Endothelial cell of umbilical vein (primary cell): ENCODE data around the gene IFNGR1. TPM values are rescaled to one million over a fixed set of nuclear protein-coding genes. Genes with fewer than 3 reads are reported as not detected.

ENCODE experiments used
- BruUV-seq: library from RNA; stranded (reverse); fragments of 400-500 nt; replicated peaks from 2 replicates; lab custom pipeline; 2021; lab: Mats Ljungman, UMichigan
- CTCF ChIA-PET: fragments of 300-600, 350-600 bp; sonication (Branson Sonifier 250); formaldehyde crosslinking; loops from one replicate; lab custom pipeline; 2021; ENCODE audit warnings: antibody characterized with exemption, inconsistent platforms; lab: Charles Lee
- POLR2A ChIA-PET: fragments of 300-600, 350-600 bp; sonication (Branson Sonifier 250); formaldehyde crosslinking; loops from one replicate; lab custom pipeline; 2021; ENCODE audit warnings: antibody characterized with exemption, inconsistent platforms; lab: Charles Lee
- DNase-seq: peaks from one replicate; pipeline ENCODE4 v3.0.0-alpha.2; 2011; ENCODE audit warnings: low read depth, low spot score
- FAIRE-seq: peaks from 2 replicates; lab custom pipeline; 2011; peaks lifted over from hg19 to GRCh38; lab: Jason Lieb, UNC
- H2AFZ ChIP-seq: 2 replicates; pipeline ENCODE4 v1.6.0; 2012; ENCODE audit warnings: low read depth, low read length, control low read depth, inconsistent platforms
- H3K27ac ChIP-seq: 2 replicates; pipeline ENCODE4 v1.5.1; 2011; ENCODE audit warnings: low read depth, mild to moderate bottlenecking, control low read depth, low read length, moderate library complexity; ENCODE audit not compliant: insufficient read depth
- H3K27me3 ChIP-seq, 2 experiments: 2 replicates each; pipeline versions ENCODE4 v1.6.0 to v1.6.1; 2011; ENCODE audit warnings: low read length in 2 of 2, mixed read lengths in 1 of 2; ENCODE audit not compliant: control insufficient read depth in 2 of 2, insufficient read depth in 2 of 2
- H3K36me3 ChIP-seq, 2 experiments: 2 replicates in 1 of 2; 3 replicates in 1 of 2; pipeline ENCODE4 v1.5.1; 2011; ENCODE audit warnings: low read length in 2 of 2, mild to moderate bottlenecking in 1 of 2, moderate library complexity in 1 of 2; ENCODE audit not compliant: control insufficient read depth in 2 of 2, insufficient read depth in 2 of 2; ENCODE audit errors: extremely low read depth in 1 of 2
- H3K4me1 ChIP-seq: 3 replicates; pipeline ENCODE4 v1.5.1; 2011; ENCODE audit warnings: mild to moderate bottlenecking, low read length; ENCODE audit not compliant: control insufficient read depth, insufficient read depth; ENCODE audit errors: extremely low read depth
- H3K4me2 ChIP-seq: 2 replicates; pipeline ENCODE4 v1.6.1; 2011; ENCODE audit warnings: low read length, control low read depth, mixed read lengths; ENCODE audit not compliant: insufficient read depth
- H3K4me3 ChIP-seq, 3 experiments: fragments of 200-600 bp in 1 of 3; sonication (generic), shearing (Covaris generic) in 1 of 3; replicated peaks in 1 of 3; 2 replicates each; pipeline ENCODE4 v1.5.1; 2011 to 2016; ENCODE audit warnings: control low read depth in 3 of 3, low read length in 3 of 3, mild to moderate bottlenecking in 2 of 3, inconsistent platforms in 1 of 3, low read depth in 1 of 3, moderate library complexity in 1 of 3; ENCODE audit not compliant: insufficient read depth in 1 of 3
- H3K79me2 ChIP-seq: 2 replicates; pipeline ENCODE4 v1.6.0; 2012; ENCODE audit warnings: low read length, inconsistent platforms; ENCODE audit not compliant: control insufficient read depth, insufficient read depth
- H3K9ac ChIP-seq: replicated peaks from 2 replicates; pipeline ENCODE3; 2011; ENCODE audit warnings: low read length, control low read depth; ENCODE audit not compliant: insufficient read depth; ENCODE audit errors: extremely low read depth
- H3K9me1 ChIP-seq: replicated peaks from 3 replicates; pipeline ENCODE4 v1.6.0; 2011; ENCODE audit warnings: mild to moderate bottlenecking, low read length; ENCODE audit not compliant: control insufficient read depth, insufficient read depth; ENCODE audit errors: extremely low read depth
- H3K9me3 ChIP-seq: replicated peaks from 2 replicates; pipeline ENCODE4 v1.5.1; 2012; ENCODE audit warnings: low read length, inconsistent platforms; ENCODE audit not compliant: control insufficient read depth, insufficient read depth
- H4K20me1 ChIP-seq: replicated peaks from 2 replicates; pipeline ENCODE3; 2011; ENCODE audit warnings: mild to moderate bottlenecking, low read length; ENCODE audit not compliant: control insufficient read depth, insufficient read depth; ENCODE audit errors: extremely low read depth
- CTCF ChIP-seq, 2 donors: IDR thresholded peaks; 1 replicate in 1 of 2; 2 replicates in 1 of 2; pipeline ENCODE4 v1.5.1; 2011; ENCODE audit warnings: low read length in 2 of 2, mild to moderate bottlenecking in 2 of 2, moderate library complexity in 2 of 2, control low read depth in 1 of 2, inconsistent platforms in 1 of 2, low read depth in 1 of 2; ENCODE audit not compliant: insufficient read depth in 1 of 2; ENCODE audit errors: extremely low read depth in 1 of 2
- EZH2 ChIP-seq: IDR thresholded peaks from 2 replicates; pipeline ENCODE4 v1.6.1; 2012; ENCODE audit warnings: borderline replicate concordance, low read depth, mild to moderate bottlenecking, moderate library complexity, low read length, inconsistent platforms; ENCODE audit not compliant: severe bottlenecking
- FOS ChIP-seq: IDR thresholded peaks from 2 replicates; pipeline ENCODE4 v1.6.1; 2011; ENCODE audit warnings: mild to moderate bottlenecking, low read length, moderate library complexity, borderline replicate concordance; ENCODE audit not compliant: insufficient read depth
- GATA2 ChIP-seq: IDR thresholded peaks from 2 replicates; pipeline ENCODE4 v1.7.0; 2011; ENCODE audit warnings: low read depth, mild to moderate bottlenecking, moderate library complexity, mixed read lengths, low read length; ENCODE audit not compliant: insufficient read length, insufficient read depth
- JUN ChIP-seq: IDR thresholded peaks from 2 replicates; pipeline ENCODE4 v1.6.1; 2011; ENCODE audit warnings: borderline replicate concordance, low read depth; ENCODE audit not compliant: insufficient read length, insufficient read depth
- MAX ChIP-seq: IDR thresholded peaks from 2 replicates; pipeline ENCODE4 v1.6.1; 2011; ENCODE audit not compliant: insufficient read depth, insufficient read length
- MYC ChIP-seq: IDR thresholded peaks from one replicate; pipeline ENCODE4 v1.6.1; 2011; ENCODE audit warnings: mild to moderate bottlenecking, low read depth, low read length
- POLR2A ChIP-seq: IDR thresholded peaks from 2 replicates; pipeline ENCODE4 v1.6.1; 2012; ENCODE audit warnings: low read depth, mild to moderate bottlenecking, control low read depth, low read length
- POLR2AphosphoS5 ChIP-seq: IDR thresholded peaks from 2 replicates; pipeline ENCODE4 v1.6.1; 2012; ENCODE audit warnings: low read depth, mild to moderate bottlenecking, control low read depth, low read length, moderate library complexity; ENCODE audit not compliant: insufficient read depth
- dilution Hi-C: fragments of 300-500 bp; cut with MboI; formaldehyde crosslinking; loops from one replicate; pipeline ENCODE4 v1.15.0; 2019; ENCODE audit warnings: low sequenced_read_pairs; ENCODE audit not compliant: extremely low pct_ligation_motif_present
- intact Hi-C: fragments of 100-400 bp; cut with micrococcal nuclease; formaldehyde crosslinking; loops from one replicate; pipeline ENCODE4 v1.10.0; 2022
- polyA plus RNA-seq, 4 experiments: library from polyadenylated mRNA; depleted of rRNA in 3 of 4; stranded (reverse) in 3 of 4; unstranded in 1 of 4; fragments of >200 nt; gene quantifications; 2 replicates each; pipeline versions ENCODE4 v1.2.1 to v1.2.3, GENCODE V29; 2011 to 2012; ENCODE audit warnings: missing spikeins in 1 of 4
- total RNA-seq: library from RNA; stranded (reverse); gene quantifications from 2 replicates; pipeline ENCODE4 v1.2.3, GENCODE V29; 2021

Gene IFNGR1
- total and polyA plus RNA-seq, 2 donors (not counting 3 experiments of a cell fraction or from before 2014, with no cell fraction given), result 19.1 to 31.2 TPM

- Histone ChIP-seq H3K4me2 (no peak overlapping the region), H3K4me1 (no peaks in the 10 kb centered on the region), H3K27ac (no peak overlapping the region), H3K36me3 (no peaks in the 10 kb centered on the region), H3K27me3 (peaks cover 0 to 1% of the 10 kb centered on the region in 2 experiments), H4K20me1 (no peaks in the 10 kb centered on the region), H3K9me3 (no peaks in the 10 kb centered on the region), H3K9ac (no peak overlapping the region), H3K9me1 (no peaks in the 10 kb centered on the region), H3K79me2 (no peaks in the 10 kb centered on the region), H3K4me3 (no peak overlapping the region), H2AFZ (no peak overlapping the region)
- TF ChIP-seq EZH2, result no peak
- TF ChIP-seq MYC, result no peak
- no peak for TF ChIP-seq CTCF (IDR thresholded peaks at IDR 0.05; ENCODE audit: extremely low read depth in 1 of 2, insufficient read depth in 1 of 2, low read depth in 1 of 2, low read length in 2 of 2)
- TF ChIP-seq POLR2AphosphoS5, result no peak
- TF ChIP-seq FOS, result no peak
- no peak for TF ChIP-seq MAX
- no peak for TF ChIP-seq GATA2
- TF ChIP-seq POLR2A, result no peak
- no peak for TF ChIP-seq JUN
- dilution Hi-C loops (no loop called here), intact Hi-C loops (no loop called here)
- ChIA-PET POLR2A (no interaction called here), CTCF (interaction anchor here (1.0 kb wide), 1 partner anchor 74 kb away, joined by 3 read pairs; no protein-coding TSS in a partner anchor)
- FAIRE-seq (no peak), DNase-seq (no peak)
- BruUV-seq, result no TSS peak
Measured at GRCh38 chr6:137240168-137240567, 21.0 kb upstream of the IFNGR1 start.
